GM19035 (cell line): ENCODE measurements around the gene SEZ6L2.
"Not testable (repeated sequence)": the region's sequence is repeated elsewhere in the genome, so short reads cannot be mapped to it uniquely, and the experiment has no call there.

Source experiments
- ATAC-seq: cut with Tn5 transposase; IDR thresholded peaks from one replicate; pipeline ENCODE4 v1.9.1; 2021; ENCODE audit not compliant: unreplicated experiment

SEZ6L2 gene

GRCh38 chr16:29891525-29892457 is 7.6 kb downstream of the SEZ6L2 start:
- ATAC-seq, result no peak

GRCh38 chr16:29889372-29889771 is 10.0 kb downstream of the SEZ6L2 start:
- not testable (repeated sequence) for ATAC-seq

- ATAC-seq, result no peak
These were observed 15.4 kb downstream of the SEZ6L2 start for GRCh38 chr16:29883987-29884386.

GRCh38 chr16:29881050-29881449 is 18.3 kb downstream of the SEZ6L2 start:
- ATAC-seq, result no peak

GRCh38 chr16:29878172-29878571 is 21.2 kb downstream of the SEZ6L2 start:
- ATAC-seq, result no peak

- no peak for ATAC-seq
These were observed 21.9 kb downstream of the SEZ6L2 start for GRCh38 chr16:29877266-29877961.

- ATAC-seq, result no peak
These were observed 22.6 kb downstream of the SEZ6L2 start for GRCh38 chr16:29876594-29877249.

- no peak for ATAC-seq
These were observed 23.1 kb downstream of the SEZ6L2 start for GRCh38 chr16:29876217-29876593.

- no peak for ATAC-seq
These were observed 24.1 kb downstream of the SEZ6L2 start for GRCh38 chr16:29875206-29875605.

- no peak for ATAC-seq
These were observed 26.0 kb downstream of the SEZ6L2 start for GRCh38 chr16:29873319-29873718.

- ATAC-seq, result no peak
These were observed 27.4 kb downstream of the SEZ6L2 start for GRCh38 chr16:29871822-29872546.

- not testable (repeated sequence) for ATAC-seq
These were observed 30.3 kb downstream of the SEZ6L2 start for GRCh38 chr16:29869067-29869466.

GRCh38 chr16:29868396-29869009 is 30.8 kb downstream of the SEZ6L2 start:
- no peak for ATAC-seq

GRCh38 chr16:29864205-29864604 is 35.1 kb downstream of the SEZ6L2 start:
- ATAC-seq, result no peak

GRCh38 chr16:29863669-29863984 is 35.7 kb downstream of the SEZ6L2 start:
- no peak for ATAC-seq

- ATAC-seq, result peak; percentile 95
These were observed 36.3 kb downstream of the SEZ6L2 start, which contains the start of gene CDIPT for GRCh38 chr16:29862884-29863668. Gene CDIPT (minus strand): TSS chr16:29863226. CDS start chr16:29862857, 369 bp downstream.

GRCh38 chr16:29862383-29862883 is 36.9 kb downstream of the SEZ6L2 start:
- no peak for ATAC-seq

GRCh38 chr16:29860218-29860617 is 39.1 kb downstream of the SEZ6L2 start:
- no peak for ATAC-seq

GRCh38 chr16:29858974-29859373 is 40.4 kb downstream of the SEZ6L2 start:
- ATAC-seq, result no peak
